GM12865 (cell line): Measurements from ENCODE around the gene GCLC.

Experiments
- DNase-seq: peaks from one replicate; pipeline ENCODE4 v3.0.0; 2010; ENCODE audit warnings: low read depth
- H3K4me3 ChIP-seq: 2 replicates; pipeline ENCODE4 v1.5.1; 2011; ENCODE audit warnings: mild to moderate bottlenecking, low read depth, low read length, control low read depth
- CTCF ChIP-seq: IDR thresholded peaks from 2 replicates; pipeline ENCODE4 v1.5.1; 2011; ENCODE audit warnings: low read length, control low read depth, low read depth, inconsistent platforms; ENCODE audit not compliant: insufficient read depth; ENCODE audit errors: missing control alignments

GCLC gene

GRCh38 chr6:53527249-53527765 lies 17.6 kb downstream of the GCLC start:
- no peak for DNase-seq
- H3K4me3 ChIP-seq: no peak overlapping the region
- TF ChIP-seq CTCF: no peak

- H3K4me3 ChIP-seq: no peak overlapping the region
- TF ChIP-seq CTCF: no peak
- DNase-seq: no peak
Measured at GRCh38 chr6:53526000-53526399, 18.9 kb downstream of the GCLC start.

- DNase-seq: no peak
Measured at GRCh38 chr6:53524455-53524815, 20.5 kb downstream of the GCLC start.

GRCh38 chr6:53523511-53524454 lies 21.1 kb downstream of the GCLC start:
- no peak overlapping the region for H3K4me3 ChIP-seq
- no peak for TF ChIP-seq CTCF

More at GRCh38 chr6:53524455-53524815, 20.5 kb downstream of the GCLC start:
- no peak overlapping the region for H3K4me3 ChIP-seq
- no peak for TF ChIP-seq CTCF

GRCh38 chr6:53520320-53520928 lies 24.5 kb downstream of the GCLC start:
- TF ChIP-seq CTCF: no peak
- no peak for DNase-seq
- H3K4me3 ChIP-seq: no peak overlapping the region

More at GRCh38 chr6:53523511-53524454, 21.1 kb downstream of the GCLC start:
- DNase-seq: no peak

- no peak for DNase-seq
- no peak for TF ChIP-seq CTCF
- H3K4me3 ChIP-seq: no peak overlapping the region
Measured at GRCh38 chr6:53518862-53519261, 26.0 kb downstream of the GCLC start.

GRCh38 chr6:53517021-53517420 lies 27.9 kb downstream of the GCLC start:
- H3K4me3 ChIP-seq: no peak overlapping the region
- no peak for DNase-seq
- no peak for TF ChIP-seq CTCF
